AG20443 (cell line): ENCODE data around the gene PEX6.

Experiments used
- DNase-seq: peaks from one replicate; pipeline ENCODE4 v3.0.0; 2012; ENCODE audit warnings: low spot score, mixed read lengths

Gene PEX6, protein sequence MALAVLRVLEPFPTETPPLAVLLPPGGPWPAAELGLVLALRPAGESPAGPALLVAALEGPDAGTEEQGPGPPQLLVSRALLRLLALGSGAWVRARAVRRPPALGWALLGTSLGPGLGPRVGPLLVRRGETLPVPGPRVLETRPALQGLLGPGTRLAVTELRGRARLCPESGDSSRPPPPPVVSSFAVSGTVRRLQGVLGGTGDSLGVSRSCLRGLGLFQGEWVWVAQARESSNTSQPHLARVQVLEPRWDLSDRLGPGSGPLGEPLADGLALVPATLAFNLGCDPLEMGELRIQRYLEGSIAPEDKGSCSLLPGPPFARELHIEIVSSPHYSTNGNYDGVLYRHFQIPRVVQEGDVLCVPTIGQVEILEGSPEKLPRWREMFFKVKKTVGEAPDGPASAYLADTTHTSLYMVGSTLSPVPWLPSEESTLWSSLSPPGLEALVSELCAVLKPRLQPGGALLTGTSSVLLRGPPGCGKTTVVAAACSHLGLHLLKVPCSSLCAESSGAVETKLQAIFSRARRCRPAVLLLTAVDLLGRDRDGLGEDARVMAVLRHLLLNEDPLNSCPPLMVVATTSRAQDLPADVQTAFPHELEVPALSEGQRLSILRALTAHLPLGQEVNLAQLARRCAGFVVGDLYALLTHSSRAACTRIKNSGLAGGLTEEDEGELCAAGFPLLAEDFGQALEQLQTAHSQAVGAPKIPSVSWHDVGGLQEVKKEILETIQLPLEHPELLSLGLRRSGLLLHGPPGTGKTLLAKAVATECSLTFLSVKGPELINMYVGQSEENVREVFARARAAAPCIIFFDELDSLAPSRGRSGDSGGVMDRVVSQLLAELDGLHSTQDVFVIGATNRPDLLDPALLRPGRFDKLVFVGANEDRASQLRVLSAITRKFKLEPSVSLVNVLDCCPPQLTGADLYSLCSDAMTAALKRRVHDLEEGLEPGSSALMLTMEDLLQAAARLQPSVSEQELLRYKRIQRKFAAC

DNA sequence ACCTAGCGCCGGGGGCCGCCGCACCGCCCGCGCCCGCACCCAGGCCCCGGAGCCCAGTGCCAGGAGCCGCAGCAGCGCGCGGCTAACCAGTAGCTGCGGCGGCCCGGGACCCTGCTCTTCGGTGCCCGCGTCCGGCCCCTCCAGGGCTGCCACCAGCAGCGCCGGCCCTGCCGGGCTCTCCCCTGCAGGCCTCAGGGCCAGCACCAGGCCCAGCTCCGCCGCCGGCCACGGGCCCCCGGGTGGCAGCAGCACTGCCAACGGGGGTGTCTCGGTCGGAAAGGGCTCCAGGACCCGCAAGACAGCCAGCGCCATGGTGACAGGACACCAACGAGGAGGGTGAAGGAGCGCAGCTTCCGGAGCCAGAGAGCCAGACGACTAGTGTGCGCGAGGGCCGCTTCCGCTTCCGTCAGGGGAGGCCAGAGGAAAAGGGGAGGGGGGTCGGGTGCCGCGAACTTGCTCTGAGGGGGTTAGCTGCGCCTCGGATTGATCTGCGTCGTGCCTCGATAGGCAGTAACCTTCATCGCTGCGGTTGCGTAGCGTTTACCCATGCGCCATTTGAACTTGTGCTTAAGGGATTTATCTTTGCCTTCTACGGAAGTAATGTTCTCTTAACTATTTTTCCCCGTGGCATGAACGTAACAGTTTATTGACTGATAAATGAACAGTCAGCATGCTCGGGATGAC is at the start of gene PEX6:
PEX6 (minus strand) TSS at position 343 of the 684 bp plus-strand sequence; CDS start at position 312, 31 bp downstream.
- DNase-seq: peak; percentile 91

DNA sequence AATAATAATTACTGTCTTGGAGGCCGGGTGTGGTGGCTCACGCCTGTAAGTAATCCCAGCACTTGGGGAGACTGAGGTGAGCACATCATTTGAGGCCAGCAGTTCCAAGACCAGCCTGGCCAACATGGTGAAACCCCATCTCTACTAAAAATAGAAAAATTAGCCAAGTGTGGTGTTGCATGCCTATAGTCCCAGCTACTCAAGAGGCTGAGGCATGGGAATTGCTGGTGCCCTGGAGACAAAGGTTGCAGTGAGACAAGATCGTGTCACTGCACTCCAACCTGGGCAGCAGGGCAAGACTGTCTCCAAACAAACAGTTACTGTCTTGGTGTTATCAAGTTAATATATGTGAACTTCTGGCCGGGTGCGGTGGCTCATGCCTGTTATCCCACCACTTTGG is 47.4 kb upstream of the PEX6 start:
- no peak for DNase-seq

DNA sequence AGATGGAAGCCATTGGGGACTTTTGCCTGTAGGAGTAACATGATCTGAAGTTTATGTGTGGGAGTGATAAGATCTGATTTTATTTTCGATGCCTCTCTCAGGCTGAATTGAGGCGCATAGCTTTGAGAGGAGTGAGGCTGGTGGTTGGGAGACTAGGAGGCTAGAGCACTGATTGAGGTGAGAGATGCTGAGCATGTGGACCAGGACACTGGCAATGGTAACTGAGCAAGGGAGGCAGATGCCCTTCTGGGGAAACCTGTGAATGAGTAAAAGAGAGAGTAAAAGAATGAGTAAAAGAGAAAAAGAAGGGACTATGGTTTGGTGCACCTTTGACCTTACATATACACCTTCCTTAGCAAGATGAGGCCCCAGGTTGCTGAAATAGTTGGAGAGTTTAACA is 45.5 kb upstream of the PEX6 start:
- no peak for DNase-seq

DNA sequence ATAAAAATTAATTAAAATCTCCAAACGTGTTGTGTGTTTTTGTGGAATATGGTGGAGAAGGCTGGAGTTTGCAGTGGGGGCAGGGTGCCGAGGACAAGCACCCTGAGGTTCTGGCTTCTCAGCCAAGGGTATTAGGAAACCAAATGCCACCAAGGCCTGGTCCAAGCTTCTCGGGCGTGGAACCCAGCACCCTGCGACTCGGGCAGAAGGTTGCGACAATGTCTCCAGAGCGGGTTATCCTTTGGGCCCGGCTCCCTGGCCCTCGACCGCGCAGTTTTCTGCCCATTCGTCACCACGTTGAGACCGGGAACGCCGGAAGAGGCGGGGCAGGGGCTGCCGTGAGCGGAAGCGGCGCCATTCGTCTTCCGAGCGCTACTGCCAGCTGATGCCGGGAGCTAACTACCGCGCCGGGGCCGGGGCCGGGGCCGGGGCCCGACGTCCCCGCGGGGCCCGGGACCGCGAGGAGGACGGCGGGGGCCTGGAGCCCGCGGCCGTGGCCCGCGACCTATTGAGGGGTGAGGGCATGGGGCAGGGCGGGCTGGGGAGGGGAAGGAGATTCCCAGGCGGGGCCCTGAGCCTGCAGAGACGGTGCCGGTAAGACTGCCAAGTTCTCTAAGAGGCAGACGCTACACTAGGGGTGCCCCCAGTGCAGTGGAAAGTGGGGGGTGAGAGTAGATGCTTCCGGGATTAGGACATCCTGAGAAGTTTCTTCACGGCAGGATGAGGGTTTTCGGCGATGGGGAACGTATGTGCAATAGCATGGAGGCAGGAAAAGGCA is 42.5 kb upstream of the PEX6 start, which contains the start of gene RRP36:
RRP36 (plus strand) TSS at position 354 of the 778 bp plus-strand sequence; CDS start at position 386, 32 bp downstream.
- DNase-seq: peak; percentile 92

DNA sequence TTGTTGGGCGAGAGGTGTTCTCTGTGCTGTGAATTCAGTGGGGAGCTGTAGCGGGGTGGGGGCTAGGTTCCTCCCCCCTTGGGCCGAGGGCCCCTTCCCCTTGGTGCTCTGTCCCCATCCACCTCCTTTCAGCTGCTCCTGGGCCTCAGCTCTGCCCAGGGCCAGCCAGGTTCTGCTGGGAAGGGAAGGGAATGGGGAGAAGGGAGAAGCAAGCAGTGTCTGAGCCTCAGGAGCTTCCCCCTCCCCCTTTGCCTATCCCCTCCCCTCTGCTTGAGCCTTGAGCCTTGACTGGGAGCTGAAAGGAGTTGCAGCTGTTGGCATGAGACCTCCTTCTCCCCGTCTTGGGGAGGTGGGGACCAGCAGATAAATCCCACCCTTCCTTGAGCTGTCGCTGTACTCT is 41.9 kb upstream of the PEX6 start:
- DNase-seq: no peak

DNA sequence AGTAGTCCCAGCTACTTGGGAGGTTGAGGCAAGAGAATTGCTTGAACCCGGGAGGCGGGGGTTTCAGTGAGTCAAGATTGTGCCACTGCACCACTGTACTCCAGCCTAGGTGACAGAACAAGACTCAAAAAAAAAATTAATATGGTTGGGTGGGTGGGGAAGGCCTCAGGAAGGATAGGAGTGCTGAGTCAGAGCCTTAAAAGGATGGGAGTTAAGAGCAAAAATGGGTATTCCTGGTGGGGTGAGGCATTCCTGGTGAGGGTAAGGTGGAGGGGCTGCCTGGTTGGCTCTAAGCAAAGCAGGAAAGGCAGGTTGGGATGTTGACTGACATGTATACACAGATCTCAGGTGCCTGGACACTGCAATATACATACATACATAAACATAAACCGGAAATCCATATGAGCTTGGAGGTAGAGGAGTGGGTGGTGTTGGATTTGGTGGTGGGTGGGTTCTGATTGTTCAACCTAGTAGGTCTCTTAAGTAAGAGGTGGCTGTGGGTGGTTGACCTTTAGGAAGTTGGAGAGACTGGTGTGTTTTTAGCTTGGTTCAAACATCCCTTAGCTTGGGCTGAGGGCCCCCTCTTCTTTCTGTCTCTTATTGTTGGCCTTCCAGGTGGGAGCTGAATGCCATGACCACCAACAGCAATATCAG is 41.2 kb upstream of the PEX6 start:
- DNase-seq: no peak

DNA sequence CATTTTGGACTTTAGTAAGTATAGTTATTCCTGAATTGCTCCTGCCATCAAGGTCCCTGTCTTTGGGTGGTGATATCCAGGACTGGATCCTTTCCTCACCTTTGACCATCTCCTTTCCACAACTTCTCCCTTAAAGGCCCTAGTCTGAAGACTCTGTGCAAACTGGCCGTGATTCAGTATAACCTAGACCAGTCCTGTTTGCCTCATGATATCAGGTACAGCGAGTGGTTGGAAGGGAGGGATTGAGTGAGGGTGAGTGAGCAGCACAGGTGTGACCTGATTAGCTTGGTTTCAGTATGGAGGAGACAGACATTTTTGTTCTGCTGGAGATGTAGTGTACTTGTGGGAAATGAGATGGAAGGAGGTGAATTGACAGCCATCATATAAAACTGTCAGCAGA is 40.2 kb upstream of the PEX6 start:
- DNase-seq: no peak

DNA sequence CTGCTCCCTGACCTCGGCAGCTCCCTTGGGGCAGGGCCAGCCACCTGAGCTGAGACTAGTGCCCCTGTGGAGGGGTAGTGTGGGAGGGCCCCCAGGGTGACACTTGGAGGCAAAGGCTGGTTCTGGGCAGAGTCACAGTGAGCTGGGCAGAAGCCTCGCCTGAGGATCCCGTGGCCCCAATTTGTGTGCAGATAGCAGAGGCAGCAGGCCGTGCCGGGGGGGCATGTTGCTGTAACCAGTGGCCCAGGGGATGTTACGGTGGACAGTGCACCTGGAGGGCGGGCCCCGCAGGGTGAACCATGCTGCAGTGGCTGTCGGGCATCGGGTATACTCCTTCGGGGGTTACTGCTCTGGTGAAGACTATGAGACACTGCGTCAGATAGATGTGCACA is 38.0 kb upstream of the PEX6 start:
- no peak for DNase-seq

DNA sequence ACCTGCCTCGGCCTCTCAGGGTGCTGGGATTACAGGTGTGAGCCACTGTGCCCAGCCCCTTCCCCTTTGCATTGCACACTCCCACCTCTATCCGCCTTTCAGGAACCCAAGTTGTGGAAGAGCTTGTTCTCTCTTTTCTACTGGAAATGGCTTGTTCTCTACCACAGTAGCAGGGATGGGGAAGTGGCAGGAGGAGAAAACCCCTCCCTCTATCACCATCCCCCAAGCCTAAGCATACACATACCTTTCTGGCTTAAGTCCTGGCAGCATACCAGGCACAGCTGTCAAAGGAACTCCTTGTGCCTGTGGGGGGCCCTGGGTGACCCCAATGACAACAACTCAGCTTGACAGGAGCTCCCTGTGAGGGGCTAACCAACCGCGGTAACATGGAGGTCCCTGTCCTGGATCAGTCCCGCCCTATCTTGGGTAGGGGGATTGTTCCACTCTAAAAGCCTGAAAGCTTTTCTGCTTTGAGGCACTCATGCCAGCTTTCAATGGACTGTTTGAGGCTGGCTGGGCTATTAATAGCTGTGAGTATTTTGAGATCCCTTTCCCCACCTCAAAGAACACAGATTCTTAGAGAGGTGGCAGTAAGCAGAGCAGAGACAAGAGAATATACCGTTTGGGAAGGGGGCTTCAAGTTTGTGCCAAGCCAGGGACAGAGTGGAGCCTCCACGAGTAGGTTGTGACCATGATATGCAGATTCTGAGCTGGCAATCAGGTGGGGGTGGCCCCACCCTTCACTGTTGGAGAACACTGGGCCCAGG is 37.4 kb upstream of the PEX6 start:
- no peak for DNase-seq

DNA sequence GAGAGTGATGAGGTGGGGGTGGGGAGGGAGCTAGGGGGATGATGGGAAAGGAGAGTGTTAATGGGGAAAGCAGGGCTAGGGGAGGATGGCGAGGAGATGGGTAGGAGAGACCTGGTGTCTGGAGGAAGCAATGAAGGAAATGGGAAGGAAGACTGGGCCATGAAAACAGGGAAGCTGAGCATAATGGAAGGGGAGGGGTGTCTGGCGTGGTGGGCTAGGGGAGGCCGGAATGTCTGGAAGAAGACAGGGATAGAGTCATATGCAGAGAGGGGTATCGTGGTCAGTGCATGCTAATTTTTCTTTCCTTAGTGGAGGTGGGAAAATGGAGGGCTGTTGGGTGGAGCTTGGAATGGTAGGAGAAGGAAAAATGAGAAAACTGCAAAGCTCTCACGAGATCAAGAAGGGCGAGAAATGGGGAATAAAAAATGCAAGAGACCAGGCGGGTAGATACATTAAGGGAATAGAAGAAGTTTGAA is 35.5 kb upstream of the PEX6 start:
- peak; percentile 49 for DNase-seq

DNA sequence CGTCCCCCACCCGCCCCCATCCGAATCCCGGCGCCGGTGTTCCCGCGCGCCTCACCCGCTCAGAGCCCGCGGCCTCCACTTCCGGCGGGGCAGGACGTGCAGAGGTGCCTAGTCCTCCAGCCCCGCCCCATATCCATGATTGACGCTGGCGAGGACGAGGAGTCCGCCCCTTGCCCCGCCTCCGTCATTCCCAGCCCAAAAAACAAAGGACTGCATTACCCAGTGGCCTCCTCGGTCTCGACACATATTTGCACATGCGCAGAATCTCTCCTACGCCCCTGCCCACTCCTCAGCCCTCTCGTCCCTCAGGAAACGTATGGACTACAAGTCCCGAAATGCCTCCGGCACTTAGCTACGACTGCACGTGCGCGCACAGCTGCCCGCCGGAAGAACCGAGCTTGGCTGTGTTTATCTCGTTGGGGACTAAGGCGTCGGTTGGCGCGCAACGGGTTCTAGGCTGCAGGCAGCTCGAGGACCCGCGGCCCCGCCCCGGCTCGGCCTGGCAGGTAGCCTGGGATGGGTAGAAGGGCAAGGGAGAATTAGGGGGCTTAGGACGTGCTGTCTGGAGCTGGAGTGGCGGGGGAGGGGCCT is 35.0 kb upstream of the PEX6 start, which contains the start of the genes KLHDC3 and MEA1:
KLHDC3 (plus strand) TSS at position 407 of the 591 bp plus-strand sequence. CDS start 2,944 bp downstream, outside the sequence.
MEA1 (minus strand) TSS at position 104 of the 591 bp plus-strand sequence. CDS start 133 bp downstream, outside the sequence.
- DNase-seq: peak; percentile 99

DNA sequence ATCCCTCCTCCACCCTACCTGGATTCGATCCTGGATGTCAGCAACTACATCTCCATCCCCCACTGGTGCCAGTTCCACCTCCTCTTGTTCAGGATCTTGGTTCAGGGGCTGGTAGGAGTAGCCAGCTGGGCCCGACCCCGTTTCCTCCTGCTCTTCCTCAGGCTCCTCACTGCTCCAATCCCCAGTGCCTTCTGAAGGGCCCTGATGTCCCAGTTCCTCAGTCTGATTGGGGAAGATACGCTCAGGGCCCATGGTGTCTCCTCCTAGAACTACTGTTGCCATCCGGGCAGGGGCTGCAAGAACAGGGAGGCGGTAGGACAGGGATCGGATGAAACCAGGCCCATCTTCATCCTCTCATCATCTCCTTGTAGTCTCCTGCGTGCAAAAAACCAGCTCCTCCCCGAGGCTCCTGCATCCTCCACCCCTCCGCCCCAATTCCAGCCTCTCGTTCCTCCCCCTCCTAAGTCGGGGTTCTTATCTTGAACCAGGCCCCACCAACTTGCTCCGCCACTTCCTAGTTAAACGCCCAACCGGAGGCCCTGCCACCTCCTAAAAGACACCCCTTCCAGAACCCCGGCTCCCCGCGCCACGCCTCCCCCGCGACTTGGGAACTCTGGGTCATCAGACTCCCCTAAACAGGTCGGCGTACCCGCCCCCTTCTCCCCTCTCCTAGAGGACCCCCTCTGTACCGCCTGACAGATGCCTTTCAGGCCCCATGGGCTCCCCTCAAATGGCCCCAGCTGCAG is 34.3 kb upstream of the PEX6 start:
- DNase-seq: no peak

DNA sequence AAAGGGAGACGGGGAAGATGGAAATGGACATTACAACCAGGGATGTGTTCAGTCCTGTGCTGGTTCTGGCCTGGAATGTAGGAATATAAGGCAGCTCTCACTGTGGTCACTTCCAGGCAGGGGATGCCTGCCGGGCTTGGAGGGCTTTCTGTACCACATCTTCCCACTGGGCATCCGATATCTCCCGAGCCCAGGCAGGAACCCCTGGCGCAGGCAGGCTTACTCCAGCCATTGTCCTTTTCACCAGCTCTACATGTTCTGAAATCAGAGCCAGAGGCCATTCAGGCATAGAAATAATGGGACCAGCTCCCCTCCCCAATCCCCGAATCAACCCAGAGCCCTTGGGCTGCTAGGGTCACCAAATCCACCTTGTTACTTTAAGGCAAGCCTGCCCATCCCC is 33.4 kb upstream of the PEX6 start:
- no peak for DNase-seq

DNA sequence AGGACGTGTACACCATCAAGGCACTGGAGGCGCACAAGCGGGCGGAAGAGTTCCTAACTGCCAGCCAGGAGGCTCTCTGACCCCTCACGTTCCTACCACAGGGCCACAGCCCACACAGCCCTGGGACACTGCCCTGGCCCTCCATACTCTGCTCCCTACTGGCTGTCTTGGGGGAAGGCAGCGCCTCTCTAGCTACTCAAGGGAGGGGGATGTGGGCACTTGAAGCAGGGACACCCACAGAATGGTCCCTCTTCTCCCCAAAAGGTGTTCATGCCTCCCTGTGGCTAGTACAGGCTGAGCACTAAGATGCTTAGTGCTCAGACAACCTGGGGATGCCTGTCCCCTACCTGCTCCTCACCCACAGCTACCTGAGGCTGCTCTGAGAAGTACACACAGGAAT is 32.2 kb upstream of the PEX6 start:
- DNase-seq: no peak

DNA sequence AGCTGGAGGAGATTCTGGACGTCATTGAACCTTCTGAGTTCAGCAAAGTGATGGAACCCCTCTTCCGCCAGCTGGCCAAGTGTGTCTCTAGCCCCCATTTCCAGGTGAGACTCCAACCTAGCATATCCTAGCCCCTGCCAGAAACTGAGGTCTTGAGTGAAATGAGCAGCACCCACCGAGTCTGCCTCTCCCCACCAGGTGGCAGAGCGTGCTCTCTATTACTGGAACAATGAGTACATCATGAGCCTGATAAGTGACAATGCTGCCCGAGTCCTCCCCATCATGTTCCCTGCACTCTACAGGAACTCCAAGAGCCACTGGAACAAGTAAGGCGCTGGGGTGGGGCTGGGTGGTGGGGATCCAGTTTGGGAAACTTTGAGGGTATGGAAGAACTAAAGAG is 30.1 kb upstream of the PEX6 start:
- peak; percentile 50 for DNase-seq

DNA sequence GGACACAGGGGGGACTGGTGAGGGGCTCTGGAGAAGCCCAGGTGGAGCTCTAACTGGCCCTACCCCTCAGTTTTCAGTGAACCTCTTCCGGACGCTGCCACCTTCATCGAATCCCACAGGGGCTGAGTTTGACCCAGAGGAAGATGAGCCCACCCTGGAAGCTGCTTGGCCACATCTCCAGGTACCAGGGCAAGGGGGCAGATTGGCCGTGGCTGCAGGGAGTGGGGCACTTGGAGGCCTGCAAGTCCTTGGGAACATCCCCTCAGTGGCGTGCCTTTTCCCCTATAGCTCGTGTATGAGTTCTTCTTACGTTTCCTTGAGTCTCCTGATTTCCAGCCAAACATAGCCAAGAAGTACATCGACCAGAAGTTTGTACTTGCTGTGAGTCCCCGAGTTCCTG is 28.1 kb upstream of the PEX6 start:
- no peak for DNase-seq

DNA sequence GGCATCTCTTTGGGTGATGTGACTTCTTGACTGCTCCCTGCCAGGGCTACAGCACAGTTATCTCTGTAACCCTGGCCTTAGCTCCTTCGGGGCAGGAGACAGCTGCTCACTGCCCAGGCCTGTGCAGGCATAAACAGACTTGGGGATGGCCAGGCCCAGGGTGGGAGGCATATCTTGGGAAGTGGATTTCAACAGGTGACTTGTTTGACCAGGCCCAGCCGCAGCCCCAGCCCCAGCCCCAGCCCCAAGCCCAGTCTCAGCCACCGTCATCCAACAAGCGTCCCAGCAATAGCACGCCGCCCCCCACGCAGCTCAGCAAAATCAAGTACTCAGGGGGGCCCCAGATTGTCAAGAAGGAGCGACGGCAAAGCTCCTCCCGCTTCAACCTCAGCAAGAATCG is 27.3 kb upstream of the PEX6 start:
- no peak for DNase-seq

DNA sequence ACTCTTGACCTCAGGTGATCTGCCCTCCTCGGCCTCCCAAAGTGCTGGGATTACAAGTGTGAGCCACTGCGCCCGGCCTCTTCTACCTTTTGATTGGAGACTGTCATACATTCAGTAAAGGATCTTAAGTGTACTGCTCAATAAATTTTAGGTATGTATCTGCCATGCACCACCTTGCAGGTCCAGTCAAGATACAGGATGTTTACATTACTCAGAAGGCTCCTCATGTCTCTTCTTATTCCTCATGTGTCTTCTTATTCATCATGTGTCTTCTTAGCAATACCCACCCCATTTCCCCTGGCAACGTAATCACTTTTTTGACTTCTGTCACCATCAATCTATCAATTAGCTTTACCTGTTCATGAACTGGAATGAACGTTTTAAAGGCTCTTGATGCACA is 26.9 kb upstream of the PEX6 start:
- no peak for DNase-seq

DNA sequence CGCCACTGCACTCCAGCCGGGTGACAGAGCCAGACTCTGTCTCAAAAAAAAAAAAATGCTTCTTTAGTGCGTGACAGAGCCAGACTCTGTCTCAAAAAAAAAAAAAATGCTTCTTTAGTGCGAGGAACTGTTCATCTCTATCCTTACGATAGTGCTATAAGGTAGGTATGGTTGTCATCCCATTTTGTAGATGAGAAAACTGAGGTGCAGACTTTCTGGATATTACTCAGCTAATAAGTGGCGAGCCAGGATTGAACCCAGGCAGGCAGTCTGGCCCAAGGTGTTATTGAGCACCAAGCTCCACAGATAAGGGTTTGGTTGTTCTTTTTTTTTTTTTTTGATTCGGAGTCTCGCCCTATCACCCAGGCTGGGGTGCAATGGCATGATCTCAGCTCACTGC is 22.9 kb upstream of the PEX6 start:
- no peak for DNase-seq
